GM21723 (cell line): ENCODE measurements around the gene CCNE1.
"Not testable (repeated sequence)": the region's sequence is repeated elsewhere in the genome, so short reads cannot be mapped to it uniquely, and the experiment has no call there.

Source experiments
- ATAC-seq: cut with Tn5 transposase; IDR thresholded peaks from one replicate; pipeline ENCODE4 v1.9.1; 2021; ENCODE audit warnings: mild to moderate bottlenecking, moderate library complexity; ENCODE audit not compliant: unreplicated experiment

CCNE1 gene

DNA sequence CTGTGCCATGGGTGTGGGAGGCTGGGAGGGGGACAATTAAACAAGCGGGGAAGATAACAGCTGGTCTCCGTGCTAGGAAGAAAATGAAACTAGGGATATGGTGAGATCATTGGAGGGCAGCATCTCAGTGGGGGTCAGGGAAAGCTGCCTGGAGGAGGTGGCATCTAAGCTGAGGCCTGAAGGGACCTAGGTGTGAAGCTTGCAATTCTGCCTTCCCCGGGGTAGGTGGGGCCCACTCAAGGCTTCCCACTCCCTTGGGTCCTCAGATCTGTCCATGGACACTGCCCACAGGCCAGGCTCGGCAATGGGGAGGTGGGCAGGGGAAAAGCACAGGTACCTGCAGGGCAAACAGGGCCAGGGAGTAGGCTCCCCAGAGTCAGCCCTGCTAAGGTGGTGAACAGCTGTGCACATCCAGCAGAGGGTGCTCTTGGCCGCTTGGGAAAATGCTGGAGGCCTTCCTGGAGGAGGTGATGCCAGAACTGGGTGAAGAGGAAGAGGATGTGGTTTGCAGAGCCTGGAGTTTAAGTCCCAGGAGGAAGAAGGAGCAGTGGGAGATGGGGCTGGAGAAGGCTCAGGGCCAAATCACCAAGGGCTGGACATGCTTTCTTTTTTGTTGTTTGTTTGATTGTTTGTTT lies 25.7 kb upstream of the CCNE1 start:
- ATAC-seq = no peak

GRCh38 chr19:29787281-29787680 lies 24.5 kb upstream of the CCNE1 start:
- no peak for ATAC-seq

- no peak for ATAC-seq
These were observed 22.8 kb upstream of the CCNE1 start for GRCh38 chr19:29789007-29789406.

GRCh38 chr19:29793116-29793727 lies 18.6 kb upstream of the CCNE1 start:
- ATAC-seq = no peak

- ATAC-seq = not testable (repeated sequence)
These were observed 17.3 kb upstream of the CCNE1 start for GRCh38 chr19:29794490-29794889.

DNA sequence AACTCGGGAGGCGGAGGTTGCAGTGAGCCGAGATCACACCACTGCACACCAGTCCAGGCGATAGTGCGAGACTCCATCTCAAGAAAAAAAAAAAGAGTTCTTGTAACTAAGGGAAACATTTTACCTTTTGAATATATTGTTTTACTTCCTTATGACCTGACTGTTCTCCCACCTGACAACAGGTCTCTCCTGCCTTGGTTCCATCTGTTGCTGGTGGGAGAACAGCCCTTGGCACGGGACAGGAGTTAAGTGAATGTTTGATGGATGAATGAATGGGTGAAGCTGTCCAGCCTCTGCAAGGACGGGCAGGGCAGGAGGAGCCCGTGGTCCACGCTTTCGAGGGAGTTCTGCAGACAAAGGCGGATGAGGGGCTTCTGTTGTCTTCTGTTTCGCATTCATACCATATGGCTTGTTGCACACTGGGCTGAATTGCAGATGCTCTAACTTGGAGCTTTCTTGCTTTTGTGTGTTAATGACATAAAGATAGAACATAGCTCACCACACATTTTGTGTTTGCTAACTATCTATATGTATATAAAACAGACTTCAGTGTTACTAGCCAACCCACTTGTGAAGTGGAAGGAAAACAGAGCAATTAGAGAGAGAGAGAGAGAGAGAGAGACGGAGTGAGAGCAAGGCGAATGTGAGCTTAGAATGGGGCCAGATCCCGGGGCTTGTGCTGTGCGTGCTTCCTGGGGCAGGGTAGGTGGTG lies 16.2 kb upstream of the CCNE1 start:
- no peak for ATAC-seq

- no peak for ATAC-seq
These were observed 15.6 kb upstream of the CCNE1 start for GRCh38 chr19:29796173-29796573.

DNA sequence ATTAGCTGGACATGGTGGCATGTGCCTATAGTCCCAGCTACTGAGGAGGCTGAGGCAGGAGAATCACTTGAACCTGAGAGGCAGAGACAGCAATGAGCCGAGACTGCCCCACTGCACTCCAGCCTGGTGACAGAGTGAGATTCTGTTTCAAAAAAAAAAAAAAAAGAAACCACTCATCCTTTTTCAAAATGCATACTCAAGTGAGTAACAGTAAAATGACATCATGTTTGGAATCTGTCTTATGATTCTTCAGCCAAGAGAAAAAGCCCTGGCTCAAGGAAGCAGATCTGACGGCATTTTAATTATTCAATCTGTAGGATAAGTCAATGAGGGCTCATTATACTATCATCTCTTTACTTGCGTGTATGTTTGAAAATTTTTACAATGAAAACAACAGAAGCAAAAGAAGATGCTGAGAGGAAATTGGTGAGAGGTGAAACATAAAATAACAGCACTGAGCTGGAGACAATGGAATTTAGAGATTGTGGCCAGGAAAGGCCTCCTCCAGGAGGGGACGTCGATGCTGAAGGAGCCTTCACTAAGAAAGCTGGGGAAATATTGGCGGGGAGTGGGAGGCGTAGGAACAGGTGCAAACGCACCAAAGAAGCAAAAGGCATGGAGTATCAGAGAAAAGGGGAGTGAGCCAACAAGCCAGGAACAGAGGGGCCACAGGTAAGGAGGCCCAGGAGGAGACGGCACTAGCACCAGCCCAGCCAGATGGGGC lies 12.9 kb upstream of the CCNE1 start:
- no peak for ATAC-seq

- no peak for ATAC-seq
These were observed 11.5 kb upstream of the CCNE1 start for GRCh38 chr19:29800100-29800825.

DNA sequence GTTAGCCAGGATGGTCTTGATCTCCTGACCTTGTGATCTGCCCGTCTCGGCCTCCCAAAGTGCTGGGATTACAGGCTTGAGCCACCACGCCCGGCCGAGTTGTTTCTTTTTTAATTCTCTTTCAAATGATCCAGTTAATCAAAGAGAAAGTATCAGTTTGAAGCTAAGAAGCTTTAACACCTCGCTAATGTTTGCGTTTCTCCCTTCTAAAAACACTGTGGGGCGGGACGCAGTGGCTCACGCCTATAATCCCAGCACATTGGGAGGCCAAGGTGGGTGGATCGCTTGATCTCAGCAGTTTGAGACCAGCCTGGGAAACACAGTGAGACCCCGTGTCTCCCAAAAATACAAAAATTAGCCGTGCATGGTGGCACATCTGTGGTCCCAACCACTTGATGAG lies 7.8 kb upstream of the CCNE1 start:
- ATAC-seq = not testable (repeated sequence)

- ATAC-seq = peak; percentile 87
These were observed 7.3 kb upstream of the CCNE1 start for GRCh38 chr19:29804493-29804892.

DNA sequence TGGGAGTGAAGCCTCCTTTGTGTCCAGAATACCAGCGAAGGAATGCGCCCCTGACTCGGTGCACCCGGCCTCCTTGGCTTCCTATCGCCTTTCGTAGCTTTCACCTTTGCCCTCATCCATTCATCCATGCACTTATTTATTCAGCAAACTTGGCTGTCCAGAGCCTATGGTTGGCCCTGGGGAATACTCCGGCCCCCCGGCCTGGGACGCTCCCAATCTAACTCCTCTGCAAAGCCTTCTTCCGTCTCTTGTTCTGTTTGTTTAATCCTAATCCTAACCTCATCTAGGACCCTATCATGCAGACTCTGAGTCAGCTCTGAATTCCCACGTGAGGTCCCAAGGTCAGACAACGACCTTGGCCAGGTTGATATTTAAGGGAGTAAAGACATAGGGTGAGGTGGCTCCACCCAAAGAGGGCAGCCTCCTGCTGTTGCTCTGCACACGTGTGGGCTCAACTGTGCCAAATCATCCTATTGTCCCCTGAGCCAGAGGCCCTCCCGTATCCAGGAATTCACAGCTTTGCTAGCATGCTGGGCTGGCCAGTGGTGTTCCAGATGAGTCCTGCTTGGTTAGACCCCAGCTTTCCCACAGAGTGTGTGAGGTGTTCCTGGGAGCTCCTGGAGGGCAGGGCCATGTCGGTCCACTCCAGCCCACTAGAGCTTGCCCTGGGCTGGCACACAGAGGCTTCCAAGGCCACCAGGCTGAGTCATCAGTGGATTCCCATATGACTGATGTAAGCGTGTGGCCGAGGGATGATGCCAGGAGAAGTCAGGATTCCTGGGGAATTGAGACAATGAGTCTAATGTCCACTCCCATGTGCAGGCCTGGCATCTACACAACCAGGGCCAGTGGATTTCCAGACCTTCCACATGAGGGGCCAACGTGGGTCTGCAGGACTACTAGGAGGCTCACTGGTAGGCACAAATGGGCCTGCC lies 6.5 kb upstream of the CCNE1 start:
- no peak for ATAC-seq

- no peak for ATAC-seq
These were observed 5.5 kb upstream of the CCNE1 start for GRCh38 chr19:29806098-29806866.

DNA sequence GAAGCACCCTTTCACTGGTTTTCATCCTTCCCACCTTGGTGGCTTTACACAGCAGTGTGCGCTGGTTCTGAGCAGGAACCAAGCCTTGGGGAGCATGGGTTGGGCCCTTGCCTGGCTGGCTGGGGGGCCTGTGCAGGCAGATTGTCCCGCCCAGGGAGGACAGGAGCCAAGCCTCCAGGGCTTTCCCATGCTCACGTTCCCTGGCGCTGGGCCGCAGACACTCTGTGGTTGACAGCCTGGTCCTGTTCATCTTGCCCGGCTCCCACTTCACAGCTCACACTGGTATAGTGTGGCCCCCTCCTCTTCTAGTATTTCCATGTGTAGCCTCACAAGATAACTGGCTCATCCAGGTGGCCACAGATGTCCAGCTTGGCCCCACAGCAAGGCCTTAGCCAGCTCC lies 4.6 kb upstream of the CCNE1 start:
- no peak for ATAC-seq

DNA sequence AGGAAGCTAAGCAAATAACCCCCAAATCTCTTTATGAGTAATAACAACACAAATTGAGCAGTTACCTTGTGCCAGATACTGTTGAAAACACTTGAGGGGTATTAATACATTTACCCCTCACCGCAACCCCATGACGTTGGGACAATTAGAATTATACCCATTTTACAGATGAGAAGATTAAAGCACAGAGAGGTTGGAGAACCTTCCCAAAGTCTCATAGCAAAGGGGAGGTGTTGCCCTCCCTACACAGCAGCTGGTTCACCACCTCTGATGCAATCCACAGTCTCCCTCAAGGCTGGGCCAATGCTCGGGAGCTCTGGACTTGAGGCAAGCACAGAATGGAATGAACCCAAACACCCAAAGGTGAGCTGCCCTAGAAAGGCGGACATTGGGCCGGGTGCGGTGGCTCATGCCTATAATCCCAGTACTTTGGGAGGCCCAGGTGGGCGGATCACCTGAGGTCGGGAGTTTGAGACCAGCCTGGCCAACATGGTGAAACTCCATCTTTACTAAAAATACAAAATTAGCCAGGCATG lies 3.9 kb upstream of the CCNE1 start:
- ATAC-seq = no peak

- no peak for ATAC-seq
These were observed 1.8 kb upstream of the CCNE1 start for GRCh38 chr19:29809795-29810503.

GRCh38 chr19:29810504-29810871 lies 1.3 kb upstream of the CCNE1 start:
- ATAC-seq = no peak
